Measurements from ENCODE around the gene THBS2.

The THBS2 gene

DNA sequence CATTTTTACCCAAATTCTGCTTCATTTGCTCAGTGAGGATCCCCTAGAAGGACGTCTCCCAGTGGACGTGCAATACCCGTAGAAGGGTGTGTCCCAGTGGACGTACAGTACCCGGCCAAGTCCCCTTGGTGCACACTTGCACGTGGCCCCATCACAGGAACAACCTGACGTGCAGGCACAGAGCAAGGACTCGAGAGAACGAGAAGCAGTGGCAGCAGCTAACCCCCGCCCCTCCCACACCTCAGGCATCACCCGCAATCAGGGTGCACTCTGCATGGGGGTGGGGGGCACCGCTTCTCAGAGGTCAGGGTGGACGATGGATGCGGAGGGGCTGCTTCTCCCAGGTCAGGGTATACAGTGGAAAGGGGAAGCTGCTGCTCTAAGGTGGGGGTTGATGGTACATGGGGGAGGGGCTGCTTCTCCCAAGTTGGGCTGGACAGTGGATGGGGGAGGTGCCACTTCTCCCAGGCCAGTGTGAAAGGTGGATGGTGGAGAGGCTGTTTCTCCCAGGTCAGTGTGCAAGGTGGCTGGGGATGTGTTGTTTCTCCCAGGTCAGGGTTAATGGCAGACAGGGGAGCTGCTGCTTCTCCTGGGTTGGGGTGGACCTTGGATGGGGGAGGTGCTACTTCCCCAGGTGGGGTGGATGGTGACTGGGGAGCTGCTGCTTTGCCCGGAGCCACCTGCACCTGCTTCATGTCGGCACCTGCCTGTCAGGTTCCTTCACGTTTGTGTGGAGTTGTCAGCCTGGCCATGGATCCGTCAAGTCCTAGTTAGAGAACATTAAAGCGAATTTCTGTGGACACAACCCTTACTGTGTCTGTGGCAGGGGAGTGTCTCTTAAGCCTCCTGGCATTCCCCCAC lies 1.0 kb upstream of the THBS2 start:
- no peak for ATAC-seq
- no peak for TF ChIP-seq ARNTL (CRISPR knock-in tag; IDR thresholded peaks at IDR 0.05; ENCODE audit: borderline replicate concordance, low read depth)
- TF ChIP-seq RARB (CRISPR knock-in tag; IDR thresholded peaks at IDR 0.05): no peak
- no peak for TF ChIP-seq SNAI2 (CRISPR knock-in tag; IDR thresholded peaks at IDR 0.05)
- no peak for TF ChIP-seq ISL1 (CRISPR knock-in tag; IDR thresholded peaks at IDR 0.05)
- TF ChIP-seq PPARA (CRISPR knock-in tag; IDR thresholded peaks at IDR 0.05; ENCODE audit: borderline replicate concordance): no peak

DNA sequence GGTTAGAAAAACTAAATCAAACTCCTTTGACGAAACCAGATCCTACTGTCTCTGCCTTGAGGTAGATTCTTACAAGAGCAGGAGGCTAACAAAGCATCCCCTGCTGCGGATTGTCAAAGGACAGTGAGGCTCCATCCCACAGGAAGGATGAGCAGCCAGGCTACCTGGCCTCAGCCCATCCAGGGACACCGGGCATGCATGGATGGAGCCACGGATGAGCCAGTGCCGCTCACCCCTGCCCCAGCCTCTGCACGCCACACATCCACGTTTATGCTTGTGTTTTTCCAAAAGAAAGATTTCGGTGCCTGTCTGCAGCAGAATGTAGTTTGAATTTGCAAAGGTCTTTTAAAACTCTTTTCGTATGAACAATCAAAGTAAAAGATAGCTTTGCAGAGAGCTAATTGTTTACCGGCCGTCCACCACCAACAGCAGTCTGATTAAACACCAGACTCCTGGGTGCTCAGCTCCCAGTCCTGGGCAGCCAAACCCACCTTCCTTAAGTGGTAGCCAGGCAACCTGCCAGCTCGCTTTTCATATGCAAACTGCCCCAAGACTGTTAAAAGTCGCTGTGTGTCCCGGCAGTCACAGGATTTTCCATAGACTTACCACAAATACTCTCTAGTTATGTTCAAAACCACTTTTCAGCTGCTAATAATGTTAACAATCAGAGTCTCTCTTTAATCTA lies 999 bp downstream of the THBS2 start:
- TF ChIP-seq ZC3H10 (CRISPR knock-in tag; IDR thresholded peaks at IDR 0.05) (no peak), ZNF70 (CRISPR knock-in tag; IDR thresholded peaks at IDR 0.05) (no peak), ZFP30 (CRISPR knock-in tag; IDR thresholded peaks at IDR 0.05) (no peak), ESRRG (CRISPR knock-in tag; IDR thresholded peaks at IDR 0.05) (no peak)
- ATAC-seq: peak; percentile 28

DNA sequence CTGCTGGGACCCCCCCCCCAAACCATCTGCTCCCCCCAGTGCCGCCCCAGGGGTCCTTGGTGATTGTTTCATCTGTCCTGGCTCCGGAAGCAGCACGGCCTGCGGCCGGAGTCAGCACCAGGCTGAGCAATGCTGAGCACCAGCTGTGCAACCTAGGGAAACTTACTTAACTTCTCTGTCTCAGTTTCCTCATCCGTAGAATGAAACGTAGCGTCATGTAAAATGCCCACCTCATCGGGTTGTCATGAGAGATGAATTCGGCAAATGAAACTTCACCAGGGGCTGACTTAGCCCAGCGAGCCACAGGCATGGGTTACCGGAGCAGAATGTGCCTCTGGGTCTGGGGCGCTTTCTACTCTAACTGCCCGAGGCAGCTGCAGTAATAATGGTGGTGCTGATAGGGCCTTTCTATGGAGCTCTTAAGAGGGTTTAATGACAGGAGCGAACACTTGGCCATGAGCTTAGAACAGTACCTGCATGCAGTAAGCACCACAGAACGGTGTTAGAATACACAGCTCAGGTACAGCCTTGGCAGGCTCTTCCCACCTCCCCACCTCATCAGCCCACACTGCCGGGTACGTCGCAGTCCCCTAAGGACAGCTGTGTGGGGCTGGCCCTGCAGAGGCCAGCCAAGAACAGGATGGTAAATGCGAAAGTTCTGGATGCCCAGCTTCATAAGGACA lies 1.7 kb downstream of the THBS2 start:
- TF ChIP-seq OSR1 (CRISPR knock-in tag; IDR thresholded peaks at IDR 0.05) (no peak), GLIS3 (CRISPR knock-in tag; IDR thresholded peaks at IDR 0.05) (no peak), ARNTL (CRISPR knock-in tag; IDR thresholded peaks at IDR 0.05; ENCODE audit: borderline replicate concordance, low read depth) (no peak), CSDC2 (CRISPR knock-in tag; IDR thresholded peaks at IDR 0.05) (no peak), ZFP30 (CRISPR knock-in tag; IDR thresholded peaks at IDR 0.05) (no peak), ESRRG (CRISPR knock-in tag; IDR thresholded peaks at IDR 0.05) (no peak), PPARA (CRISPR knock-in tag; IDR thresholded peaks at IDR 0.05; ENCODE audit: borderline replicate concordance) (no peak), TCF4 (CRISPR knock-in tag; IDR thresholded peaks at IDR 0.05; ENCODE audit: borderline replicate concordance) (no peak), SNAI2 (CRISPR knock-in tag; IDR thresholded peaks at IDR 0.05) (no peak)
- TF ChIP-seq, protein P1, sequence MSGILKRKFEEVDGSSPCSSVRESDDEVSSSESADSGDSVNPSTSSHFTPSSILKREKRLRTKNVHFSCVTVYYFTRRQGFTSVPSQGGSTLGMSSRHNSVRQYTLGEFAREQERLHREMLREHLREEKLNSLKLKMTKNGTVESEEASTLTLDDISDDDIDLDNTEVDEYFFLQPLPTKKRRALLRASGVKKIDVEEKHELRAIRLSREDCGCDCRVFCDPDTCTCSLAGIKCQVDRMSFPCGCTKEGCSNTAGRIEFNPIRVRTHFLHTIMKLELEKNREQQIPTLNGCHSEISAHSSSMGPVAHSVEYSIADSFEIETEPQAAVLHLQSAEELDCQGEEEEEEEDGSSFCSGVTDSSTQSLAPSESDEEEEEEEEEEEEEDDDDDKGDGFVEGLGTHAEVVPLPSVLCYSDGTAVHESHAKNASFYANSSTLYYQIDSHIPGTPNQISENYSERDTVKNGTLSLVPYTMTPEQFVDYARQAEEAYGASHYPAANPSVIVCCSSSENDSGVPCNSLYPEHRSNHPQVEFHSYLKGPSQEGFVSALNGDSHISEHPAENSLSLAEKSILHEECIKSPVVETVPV (CRISPR knock-in tag; IDR thresholded peaks at IDR 0.05): no peak
- ATAC-seq: peak; percentile 4; the same call in 2 of the 3 replicates

DNA sequence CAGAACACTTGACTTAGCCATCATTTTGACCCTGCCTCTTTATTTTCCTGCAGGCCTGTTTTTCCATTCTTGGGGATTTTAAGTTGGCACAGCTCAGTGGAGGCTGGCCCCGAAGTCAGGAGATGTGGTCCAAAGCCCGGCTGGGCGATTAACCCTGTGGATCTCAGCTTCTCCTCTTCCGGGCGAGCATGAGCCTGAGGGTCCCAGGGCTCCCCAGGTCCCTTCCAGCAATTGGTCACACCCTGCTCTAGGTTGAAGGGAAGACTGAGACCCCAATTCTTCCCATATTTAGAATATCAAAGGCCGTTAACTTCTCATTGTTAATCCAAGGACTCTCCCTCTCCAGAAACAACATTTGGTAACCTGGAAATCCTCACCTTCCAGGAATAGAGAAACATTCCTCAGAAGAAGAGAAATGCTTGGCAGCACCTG lies 2.3 kb downstream of the THBS2 start:
- TF ChIP-seq CSDC2 (CRISPR knock-in tag; IDR thresholded peaks at IDR 0.05) (no peak), SNAI2 (CRISPR knock-in tag; IDR thresholded peaks at IDR 0.05) (no peak), OSR1 (CRISPR knock-in tag; IDR thresholded peaks at IDR 0.05) (no peak), ZNF8 (CRISPR knock-in tag; IDR thresholded peaks at IDR 0.05) (no peak), RARB (CRISPR knock-in tag; IDR thresholded peaks at IDR 0.05) (no peak), TOX (CRISPR knock-in tag; IDR thresholded peaks at IDR 0.05; ENCODE audit: borderline replicate concordance) (no peak), ESRRG (CRISPR knock-in tag; IDR thresholded peaks at IDR 0.05) (no peak), PPARA (CRISPR knock-in tag; IDR thresholded peaks at IDR 0.05; ENCODE audit: borderline replicate concordance) (no peak), ZFP3 (CRISPR knock-in tag; IDR thresholded peaks at IDR 0.05) (no peak), GLIS3 (CRISPR knock-in tag; IDR thresholded peaks at IDR 0.05) (no peak), ARNTL (CRISPR knock-in tag; IDR thresholded peaks at IDR 0.05; ENCODE audit: borderline replicate concordance, low read depth) (no peak), ZC3H10 (CRISPR knock-in tag; IDR thresholded peaks at IDR 0.05) (no peak), ZNF70 (CRISPR knock-in tag; IDR thresholded peaks at IDR 0.05) (no peak), ZNF565 (CRISPR knock-in tag; conservative IDR thresholded peaks at IDR 0.05; ENCODE audit: low read depth) (no peak)
- TF ChIP-seq, protein P1 (CRISPR knock-in tag; IDR thresholded peaks at IDR 0.05): no peak
- TF ChIP-seq, protein P2, sequence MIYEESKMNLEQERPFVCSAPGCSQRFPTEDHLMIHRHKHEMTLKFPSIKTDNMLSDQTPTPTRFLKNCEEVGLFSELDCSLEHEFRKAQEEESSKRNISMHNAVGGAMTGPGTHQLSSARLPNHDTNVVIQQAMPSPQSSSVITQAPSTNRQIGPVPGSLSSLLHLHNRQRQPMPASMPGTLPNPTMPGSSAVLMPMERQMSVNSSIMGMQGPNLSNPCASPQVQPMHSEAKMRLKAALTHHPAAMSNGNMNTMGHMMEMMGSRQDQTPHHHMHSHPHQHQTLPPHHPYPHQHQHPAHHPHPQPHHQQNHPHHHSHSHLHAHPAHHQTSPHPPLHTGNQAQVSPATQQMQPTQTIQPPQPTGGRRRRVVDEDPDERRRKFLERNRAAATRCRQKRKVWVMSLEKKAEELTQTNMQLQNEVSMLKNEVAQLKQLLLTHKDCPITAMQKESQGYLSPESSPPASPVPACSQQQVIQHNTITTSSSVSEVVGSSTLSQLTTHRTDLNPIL (CRISPR knock-in tag; IDR thresholded peaks at IDR 0.05; ENCODE audit: low read depth): no peak
- TF ChIP-seq, protein P3, sequence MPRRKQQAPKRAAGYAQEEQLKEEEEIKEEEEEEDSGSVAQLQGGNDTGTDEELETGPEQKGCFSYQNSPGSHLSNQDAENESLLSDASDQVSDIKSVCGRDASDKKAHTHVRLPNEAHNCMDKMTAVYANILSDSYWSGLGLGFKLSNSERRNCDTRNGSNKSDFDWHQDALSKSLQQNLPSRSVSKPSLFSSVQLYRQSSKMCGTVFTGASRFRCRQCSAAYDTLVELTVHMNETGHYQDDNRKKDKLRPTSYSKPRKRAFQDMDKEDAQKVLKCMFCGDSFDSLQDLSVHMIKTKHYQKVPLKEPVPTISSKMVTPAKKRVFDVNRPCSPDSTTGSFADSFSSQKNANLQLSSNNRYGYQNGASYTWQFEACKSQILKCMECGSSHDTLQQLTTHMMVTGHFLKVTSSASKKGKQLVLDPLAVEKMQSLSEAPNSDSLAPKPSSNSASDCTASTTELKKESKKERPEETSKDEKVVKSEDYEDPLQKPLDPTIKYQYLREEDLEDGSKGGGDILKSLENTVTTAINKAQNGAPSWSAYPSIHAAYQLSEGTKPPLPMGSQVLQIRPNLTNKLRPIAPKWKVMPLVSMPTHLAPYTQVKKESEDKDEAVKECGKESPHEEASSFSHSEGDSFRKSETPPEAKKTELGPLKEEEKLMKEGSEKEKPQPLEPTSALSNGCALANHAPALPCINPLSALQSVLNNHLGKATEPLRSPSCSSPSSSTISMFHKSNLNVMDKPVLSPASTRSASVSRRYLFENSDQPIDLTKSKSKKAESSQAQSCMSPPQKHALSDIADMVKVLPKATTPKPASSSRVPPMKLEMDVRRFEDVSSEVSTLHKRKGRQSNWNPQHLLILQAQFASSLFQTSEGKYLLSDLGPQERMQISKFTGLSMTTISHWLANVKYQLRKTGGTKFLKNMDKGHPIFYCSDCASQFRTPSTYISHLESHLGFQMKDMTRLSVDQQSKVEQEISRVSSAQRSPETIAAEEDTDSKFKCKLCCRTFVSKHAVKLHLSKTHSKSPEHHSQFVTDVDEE (CRISPR knock-in tag; IDR thresholded peaks at IDR 0.05): no peak
- TF ChIP-seq, protein P4, sequence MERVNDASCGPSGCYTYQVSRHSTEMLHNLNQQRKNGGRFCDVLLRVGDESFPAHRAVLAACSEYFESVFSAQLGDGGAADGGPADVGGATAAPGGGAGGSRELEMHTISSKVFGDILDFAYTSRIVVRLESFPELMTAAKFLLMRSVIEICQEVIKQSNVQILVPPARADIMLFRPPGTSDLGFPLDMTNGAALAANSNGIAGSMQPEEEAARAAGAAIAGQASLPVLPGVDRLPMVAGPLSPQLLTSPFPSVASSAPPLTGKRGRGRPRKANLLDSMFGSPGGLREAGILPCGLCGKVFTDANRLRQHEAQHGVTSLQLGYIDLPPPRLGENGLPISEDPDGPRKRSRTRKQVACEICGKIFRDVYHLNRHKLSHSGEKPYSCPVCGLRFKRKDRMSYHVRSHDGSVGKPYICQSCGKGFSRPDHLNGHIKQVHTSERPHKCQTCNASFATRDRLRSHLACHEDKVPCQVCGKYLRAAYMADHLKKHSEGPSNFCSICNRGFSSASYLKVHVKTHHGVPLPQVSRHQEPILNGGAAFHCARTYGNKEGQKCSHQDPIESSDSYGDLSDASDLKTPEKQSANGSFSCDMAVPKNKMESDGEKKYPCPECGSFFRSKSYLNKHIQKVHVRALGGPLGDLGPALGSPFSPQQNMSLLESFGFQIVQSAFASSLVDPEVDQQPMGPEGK (CRISPR knock-in tag; IDR thresholded peaks at IDR 0.05; ENCODE audit: borderline replicate concordance): no peak
- TF ChIP-seq, protein P5, sequence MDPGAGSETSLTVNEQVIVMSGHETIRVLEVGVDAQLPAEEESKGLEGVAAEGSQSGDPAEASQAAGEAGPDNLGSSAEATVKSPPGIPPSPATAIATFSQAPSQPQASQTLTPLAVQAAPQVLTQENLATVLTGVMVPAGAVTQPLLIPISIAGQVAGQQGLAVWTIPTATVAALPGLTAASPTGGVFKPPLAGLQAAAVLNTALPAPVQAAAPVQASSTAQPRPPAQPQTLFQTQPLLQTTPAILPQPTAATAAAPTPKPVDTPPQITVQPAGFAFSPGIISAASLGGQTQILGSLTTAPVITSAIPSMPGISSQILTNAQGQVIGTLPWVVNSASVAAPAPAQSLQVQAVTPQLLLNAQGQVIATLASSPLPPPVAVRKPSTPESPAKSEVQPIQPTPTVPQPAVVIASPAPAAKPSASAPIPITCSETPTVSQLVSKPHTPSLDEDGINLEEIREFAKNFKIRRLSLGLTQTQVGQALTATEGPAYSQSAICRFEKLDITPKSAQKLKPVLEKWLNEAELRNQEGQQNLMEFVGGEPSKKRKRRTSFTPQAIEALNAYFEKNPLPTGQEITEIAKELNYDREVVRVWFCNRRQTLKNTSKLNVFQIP (CRISPR knock-in tag; IDR thresholded peaks at IDR 0.05; ENCODE audit: borderline replicate concordance, low read depth): no peak
- no peak for ATAC-seq
